Nephron progenitor cell (in vitro differentiated cells): ENCODE measurements around the gene CHMP4B.
A peak's percentile ranks its signal among the peaks of the same experiment; 100 is the strongest.

Experiments used
- DNase-seq: peaks from one replicate; pipeline ENCODE4 v3.0.0; 2021
- H3K27ac Mint-ChIP-seq: 2 replicates; pipeline ENCODE4 v1.8.0; 2021; ENCODE audit warnings: mild to moderate bottlenecking, moderate library complexity, mixed read lengths
- H3K27me3 Mint-ChIP-seq: 2 replicates; pipeline ENCODE4 v1.8.0; 2021; ENCODE audit warnings: mild to moderate bottlenecking, low read depth, mixed read lengths; ENCODE audit not compliant: poor library complexity
- H3K36me3 Mint-ChIP-seq: 2 replicates; pipeline ENCODE4 v1.8.0; 2021; ENCODE audit warnings: low read depth, mixed read lengths
- H3K4me1 Mint-ChIP-seq: 2 replicates; pipeline ENCODE4 v1.8.0; 2021; ENCODE audit warnings: mixed read lengths
- H3K4me3 Mint-ChIP-seq: 2 replicates; pipeline ENCODE4 v1.8.0; 2021; ENCODE audit warnings: mild to moderate bottlenecking, moderate library complexity, mixed read lengths
- H3K9me3 Mint-ChIP-seq: 2 replicates; pipeline ENCODE4 v1.8.0; 2021; ENCODE audit warnings: mild to moderate bottlenecking, moderate library complexity, mixed read lengths
- TF ChIP-seq, protein P1 (sequence below): fragments of 200-600 bp; sonication (generic); IDR thresholded peaks from 2 replicates; pipeline ENCODE4 v1.5.0; 2021; ENCODE audit warnings: antibody characterized with exemption

CHMP4B gene

DNA sequence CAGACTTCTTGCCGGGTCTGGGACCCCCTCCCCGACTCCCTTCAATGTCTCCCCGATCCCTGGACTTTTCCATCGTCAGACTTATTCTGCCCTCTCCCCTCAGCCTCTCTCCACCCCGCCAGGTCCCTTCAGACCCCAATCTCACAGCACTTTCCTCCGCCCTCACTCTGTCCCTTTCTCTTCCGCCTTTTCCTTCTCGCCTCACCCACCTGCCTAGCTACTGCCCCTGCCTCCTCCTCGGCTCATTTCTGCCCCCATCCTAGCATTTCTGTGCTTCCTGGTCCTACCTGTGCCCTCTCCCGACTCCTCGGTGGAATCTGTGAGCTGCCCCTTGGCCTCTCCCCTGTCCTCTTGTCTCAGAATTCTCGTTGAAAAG is 616 bp downstream of the CHMP4B start:
- H3K27ac Mint-ChIP-seq, result peak overlapping the region; percentile 94

DNA sequence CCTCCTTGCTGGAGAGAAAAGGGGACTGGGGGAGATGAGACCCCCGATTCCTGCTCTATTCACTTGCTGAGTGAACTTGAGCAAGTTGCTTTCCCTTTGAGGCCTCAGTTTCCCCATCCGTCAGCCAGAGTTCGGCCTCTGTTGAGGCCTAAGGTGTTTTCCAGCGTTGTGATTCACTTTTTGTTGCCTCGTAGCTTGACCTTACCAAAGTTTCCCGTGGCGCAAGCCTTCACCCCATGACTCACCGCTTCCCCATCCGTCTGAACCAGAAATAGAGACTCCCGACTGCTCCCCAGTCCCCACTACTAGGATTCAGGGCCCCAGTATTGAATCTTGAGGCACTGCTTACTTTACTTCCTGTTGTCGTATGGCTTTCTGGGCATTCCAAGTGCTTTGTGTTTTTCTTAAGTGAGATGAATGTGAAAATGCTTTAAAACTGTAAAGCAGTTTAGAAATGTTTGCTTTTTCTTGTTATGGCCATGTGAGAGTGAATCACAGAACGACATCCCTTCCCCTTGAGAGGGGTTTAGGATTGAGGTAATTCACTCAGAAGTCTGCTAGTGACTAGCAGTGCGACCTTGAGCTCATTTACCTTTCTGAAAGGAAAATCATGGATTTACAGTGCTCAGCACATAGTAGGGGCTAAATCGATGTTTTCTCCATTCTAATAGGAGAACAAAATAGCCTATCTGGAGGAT is 1.2 kb downstream of the CHMP4B start:
- Mint-ChIP-seq H3K36me3 (peaks cover 5% of the 10 kb centered on the region), H3K27ac (peak overlapping the region; percentile 94), H3K4me1 (peaks cover 28% of the 10 kb centered on the region), H3K9me3 (no peaks in the 10 kb centered on the region), H3K27me3 (peaks cover 2% of the 10 kb centered on the region), H3K4me3 (peak overlapping the region; percentile 99)
- DNase-seq, result no peak
- TF ChIP-seq, protein P1, sequence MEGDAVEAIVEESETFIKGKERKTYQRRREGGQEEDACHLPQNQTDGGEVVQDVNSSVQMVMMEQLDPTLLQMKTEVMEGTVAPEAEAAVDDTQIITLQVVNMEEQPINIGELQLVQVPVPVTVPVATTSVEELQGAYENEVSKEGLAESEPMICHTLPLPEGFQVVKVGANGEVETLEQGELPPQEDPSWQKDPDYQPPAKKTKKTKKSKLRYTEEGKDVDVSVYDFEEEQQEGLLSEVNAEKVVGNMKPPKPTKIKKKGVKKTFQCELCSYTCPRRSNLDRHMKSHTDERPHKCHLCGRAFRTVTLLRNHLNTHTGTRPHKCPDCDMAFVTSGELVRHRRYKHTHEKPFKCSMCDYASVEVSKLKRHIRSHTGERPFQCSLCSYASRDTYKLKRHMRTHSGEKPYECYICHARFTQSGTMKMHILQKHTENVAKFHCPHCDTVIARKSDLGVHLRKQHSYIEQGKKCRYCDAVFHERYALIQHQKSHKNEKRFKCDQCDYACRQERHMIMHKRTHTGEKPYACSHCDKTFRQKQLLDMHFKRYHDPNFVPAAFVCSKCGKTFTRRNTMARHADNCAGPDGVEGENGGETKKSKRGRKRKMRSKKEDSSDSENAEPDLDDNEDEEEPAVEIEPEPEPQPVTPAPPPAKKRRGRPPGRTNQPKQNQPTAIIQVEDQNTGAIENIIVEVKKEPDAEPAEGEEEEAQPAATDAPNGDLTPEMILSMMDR, result no peak

More for the DNA sequence above, 616 bp downstream of the CHMP4B start:
- TF ChIP-seq, protein P1, result no peak
- DNase-seq, result no peak
- Mint-ChIP-seq H3K36me3 (peaks cover 5% of the 10 kb centered on the region), H3K4me1 (peaks cover 27% of the 10 kb centered on the region), H3K27me3 (peaks cover 2% of the 10 kb centered on the region), H3K9me3 (no peaks in the 10 kb centered on the region), H3K4me3 (peak overlapping the region; percentile 99)

DNA sequence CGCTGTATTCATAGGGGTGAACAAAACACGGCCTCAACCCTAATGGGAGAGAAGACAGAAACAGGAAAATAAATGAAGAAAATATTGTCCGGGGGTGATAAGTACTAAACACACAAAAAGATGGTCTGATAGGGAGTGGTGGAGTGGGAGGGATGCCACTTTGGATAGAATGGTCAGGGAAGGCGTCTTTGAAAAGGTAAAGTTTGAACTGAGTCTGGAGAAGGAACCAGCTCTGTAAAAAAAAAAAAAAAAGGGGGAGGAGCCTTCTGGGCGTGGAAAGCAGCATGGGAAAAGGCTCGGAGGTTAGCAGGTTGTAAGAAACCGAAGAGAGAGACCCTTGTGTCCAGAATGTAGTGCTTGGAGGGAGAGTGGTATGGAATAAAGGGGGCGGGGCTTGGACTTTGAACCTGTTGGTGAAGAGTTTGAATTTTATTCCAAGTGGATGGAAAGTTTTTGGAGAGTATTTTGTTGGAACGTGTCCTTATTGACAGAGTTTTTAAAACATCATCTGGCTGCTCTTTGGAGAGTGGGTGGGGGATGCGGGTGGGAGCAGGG is 1.8 kb downstream of the CHMP4B start:
- TF ChIP-seq, protein P1, result no peak
- DNase-seq, result peak; percentile 32
- peak overlapping the region; percentile 17 for H3K27ac Mint-ChIP-seq
- H3K4me1 Mint-ChIP-seq, result peaks cover 35% of the 10 kb centered on the region
- H3K4me3 Mint-ChIP-seq, result peak overlapping the region; percentile 99
- H3K27me3 Mint-ChIP-seq, result peaks cover 2% of the 10 kb centered on the region
- H3K9me3 Mint-ChIP-seq, result no peaks in the 10 kb centered on the region
- peaks cover 5% of the 10 kb centered on the region for H3K36me3 Mint-ChIP-seq

DNA sequence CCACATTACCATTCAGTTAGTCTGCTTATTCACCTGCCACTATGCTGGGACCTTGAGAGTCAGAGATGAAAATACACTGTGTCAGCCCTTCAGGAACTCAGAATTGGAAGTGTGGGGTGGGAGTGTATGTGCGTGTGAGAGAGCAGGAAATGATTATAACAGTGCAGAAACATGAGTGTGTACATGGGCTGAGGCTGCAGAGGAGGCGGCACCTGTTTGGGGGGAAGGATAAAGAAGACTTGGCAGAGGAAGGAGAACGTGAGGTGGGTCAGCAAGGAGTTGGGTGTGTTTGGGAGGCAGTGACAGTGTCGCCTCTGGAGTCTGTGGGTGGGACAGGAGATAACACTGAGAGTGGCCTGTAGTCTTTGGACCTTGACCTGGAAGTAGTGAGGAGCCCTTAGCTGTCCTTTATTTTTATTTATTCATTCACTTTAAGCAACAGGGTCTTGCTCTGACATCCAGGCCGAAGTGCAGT is 3.1 kb downstream of the CHMP4B start:
- Mint-ChIP-seq H3K4me3 (no peak overlapping the region), H3K4me1 (peaks cover 45% of the 10 kb centered on the region), H3K36me3 (peaks cover 5% of the 10 kb centered on the region), H3K27me3 (peaks cover 2% of the 10 kb centered on the region), H3K27ac (peak overlapping the region; percentile 66), H3K9me3 (no peaks in the 10 kb centered on the region)
- no peak for DNase-seq
- TF ChIP-seq, protein P1, result no peak

DNA sequence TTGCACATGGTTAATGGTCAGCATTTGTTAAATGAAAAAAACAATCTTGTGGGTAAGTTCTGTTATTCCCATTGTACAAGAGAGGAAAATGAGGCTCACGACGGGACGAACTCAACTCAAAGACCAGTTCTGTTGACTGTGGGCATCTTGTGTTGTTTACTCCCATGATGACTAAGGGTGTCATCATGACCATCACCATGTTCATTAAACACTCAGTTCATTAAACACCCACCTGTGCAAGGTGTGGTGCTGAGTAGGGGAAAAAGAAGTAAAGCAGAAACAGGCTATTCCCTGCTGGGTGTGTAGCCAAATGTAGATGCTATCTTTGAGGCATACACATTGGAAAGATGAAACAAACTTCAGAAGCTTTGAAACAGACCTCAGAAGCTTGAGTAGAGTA is 4.5 kb downstream of the CHMP4B start:
- Mint-ChIP-seq H3K4me1 (peaks cover 53% of the 10 kb centered on the region), H3K27me3 (peaks cover 2% of the 10 kb centered on the region), H3K9me3 (no peaks in the 10 kb centered on the region), H3K27ac (no peak overlapping the region), H3K36me3 (peaks cover 15% of the 10 kb centered on the region), H3K4me3 (no peak overlapping the region)
- DNase-seq, result no peak
- TF ChIP-seq, protein P1, result no peak

DNA sequence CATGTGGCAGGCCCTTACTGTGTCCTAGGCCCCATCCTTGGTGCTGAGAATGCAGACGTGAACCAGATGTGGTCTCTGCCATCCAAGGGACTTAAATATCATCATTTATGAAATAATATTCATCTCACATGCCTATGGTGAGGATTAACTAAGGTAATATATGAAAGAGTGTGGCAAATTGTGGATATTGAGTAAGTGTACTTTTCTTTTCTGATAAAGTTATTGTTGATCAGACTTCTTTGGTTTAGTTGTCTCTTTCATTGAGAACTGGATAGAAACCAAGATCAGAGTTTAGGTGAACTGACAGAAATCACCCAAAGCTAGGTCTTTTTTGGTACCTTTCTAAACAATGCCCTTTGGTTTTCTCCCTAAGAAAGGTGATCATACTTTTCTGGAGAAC is 5.0 kb downstream of the CHMP4B start:
- Mint-ChIP-seq H3K4me3 (no peak overlapping the region), H3K36me3 (peaks cover 15% of the 10 kb centered on the region), H3K27me3 (peaks cover 2% of the 10 kb centered on the region), H3K4me1 (peaks cover 53% of the 10 kb centered on the region), H3K27ac (no peak overlapping the region), H3K9me3 (no peaks in the 10 kb centered on the region)
- TF ChIP-seq, protein P1, result no peak
- DNase-seq, result no peak
